Measurements from ENCODE around the gene GNAZ.
"Not testable (repeated sequence)": the region's sequence is repeated elsewhere in the genome, so short reads cannot be mapped to it uniquely, and the experiment has no call there.

Gene GNAZ

GRCh38 chr22:23133922-23134321 lies 63.6 kb downstream of the GNAZ start:
- DNase-seq (ENCODE audit: low read depth), result no peak

DNA sequence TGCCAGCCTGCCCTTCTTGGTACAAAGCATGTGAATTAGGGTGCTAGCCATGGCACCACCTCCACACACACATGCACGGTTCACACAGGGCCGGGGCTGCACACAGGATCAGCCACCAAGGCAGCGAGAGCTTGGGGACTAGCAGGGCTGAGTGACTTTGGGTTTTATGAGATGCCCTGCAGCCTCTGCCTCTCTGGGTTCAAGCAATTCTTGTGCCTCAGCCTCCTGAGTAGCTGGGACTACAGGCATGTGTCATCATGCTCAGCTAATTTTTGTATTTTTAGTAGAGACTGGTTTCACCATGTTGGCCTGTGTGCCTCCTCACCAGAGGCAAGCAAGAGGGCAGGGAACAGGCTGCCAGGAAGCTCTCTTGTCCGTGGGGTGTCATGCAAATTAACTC lies 66.7 kb downstream of the GNAZ start:
- not testable (repeated sequence) for DNase-seq (ENCODE audit: low read depth)

- no peak for DNase-seq (ENCODE audit: low read depth)
These were observed 67.1 kb downstream of the GNAZ start for GRCh38 chr22:23137468-23137867.

DNA sequence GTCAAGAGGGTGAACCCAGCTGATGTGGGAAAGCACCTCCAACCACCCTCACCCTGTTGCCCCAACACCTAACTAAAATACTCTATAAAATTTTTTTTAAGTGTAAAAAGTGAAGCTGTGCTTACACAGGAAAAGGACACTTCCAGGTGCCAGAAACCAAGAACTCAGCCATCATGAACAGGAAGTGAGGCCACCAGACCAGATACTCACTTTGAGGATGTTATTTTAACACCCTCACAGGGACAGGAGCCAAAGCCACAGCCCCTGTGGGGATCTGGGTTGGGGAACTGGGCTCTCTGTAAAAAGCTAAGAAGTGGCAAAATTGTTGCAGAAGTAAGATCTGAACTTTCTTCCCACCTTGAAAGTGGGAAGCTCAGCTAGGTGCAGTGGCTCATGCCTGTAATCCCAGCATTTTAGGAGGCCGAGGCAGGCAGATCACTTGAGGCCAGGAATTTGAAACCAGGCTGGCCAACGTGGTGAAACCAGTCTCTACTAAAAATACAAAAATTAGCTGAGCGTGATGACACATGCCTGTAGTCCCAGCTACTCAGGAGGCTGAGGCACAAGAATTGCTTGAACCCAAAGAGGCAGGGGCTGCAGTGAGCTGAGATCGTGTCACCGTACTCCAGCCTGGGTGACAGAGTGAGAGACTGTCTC lies 67.7 kb downstream of the GNAZ start:
- DNase-seq (ENCODE audit: low read depth), result no peak

GRCh38 chr22:23138584-23139435 lies 68.5 kb downstream of the GNAZ start:
- no peak for DNase-seq (ENCODE audit: low read depth)

- no peak for DNase-seq (ENCODE audit: low read depth)
These were observed 70.1 kb downstream of the GNAZ start for GRCh38 chr22:23140385-23140784.

DNA sequence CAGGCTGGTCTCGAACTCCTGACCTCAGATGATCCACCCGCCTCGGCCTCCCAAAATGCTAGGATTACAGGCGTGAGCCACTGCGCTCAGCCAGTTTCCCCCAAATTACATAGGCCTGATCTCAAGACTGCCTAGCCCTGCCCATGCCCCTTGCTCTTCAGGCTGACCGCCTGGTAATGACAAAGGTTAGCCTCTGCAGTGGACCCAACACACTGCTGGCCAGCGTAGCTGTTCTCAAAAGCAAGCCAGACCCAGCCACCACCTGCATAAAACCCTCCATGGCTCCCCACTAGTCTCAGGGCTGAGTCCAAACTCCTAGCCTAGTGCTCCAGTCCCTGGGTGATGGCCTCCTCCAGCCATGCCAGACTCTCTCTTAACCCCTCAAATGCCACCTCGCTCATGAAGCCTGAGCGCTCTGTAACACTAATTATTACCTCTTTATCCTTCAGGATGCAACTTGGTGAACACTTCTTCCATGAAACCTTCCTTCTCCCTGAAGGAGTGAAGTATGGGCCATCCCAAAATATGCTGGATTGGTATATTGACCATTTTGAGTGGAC lies 72.3 kb downstream of the GNAZ start:
- DNase-seq (ENCODE audit: low read depth), result no peak

DNA sequence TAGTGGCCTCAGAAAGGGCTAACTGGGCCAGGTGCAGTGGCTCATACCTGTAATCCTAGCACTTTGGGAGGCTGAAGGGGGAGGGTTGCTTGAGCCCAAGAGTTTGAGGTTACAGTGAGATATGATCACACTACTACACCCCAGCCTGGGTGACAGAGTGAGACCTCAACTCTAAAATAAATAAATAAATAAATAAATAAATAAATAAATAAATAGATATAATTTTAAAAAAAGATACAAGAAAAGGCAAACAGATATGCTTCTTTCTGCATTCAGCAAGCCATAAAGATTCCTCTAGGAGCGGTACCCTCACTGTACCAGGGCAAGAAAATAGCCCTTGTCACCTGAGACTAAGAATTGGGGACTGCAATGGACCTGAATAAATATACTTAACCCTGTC lies 72.8 kb downstream of the GNAZ start:
- no peak for DNase-seq (ENCODE audit: low read depth)

DNA sequence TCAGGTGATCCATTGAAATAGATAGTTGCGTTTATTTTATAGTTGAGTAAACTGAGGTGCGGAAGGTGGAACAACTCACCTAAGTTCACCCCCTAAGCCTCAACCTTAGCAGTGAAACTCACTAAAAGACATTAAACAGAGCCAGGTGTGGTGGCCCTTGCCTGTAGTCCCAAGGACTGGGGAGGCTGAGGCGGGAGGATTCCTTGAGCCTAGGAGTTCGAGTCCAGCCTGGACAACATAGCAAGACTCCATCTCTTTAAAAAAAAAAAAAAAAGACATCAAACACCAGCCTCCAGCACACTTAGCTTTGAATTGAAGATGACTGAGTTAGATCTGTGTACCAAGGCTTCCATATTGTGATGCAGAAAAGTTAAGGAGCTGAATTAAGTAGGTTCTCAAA lies 74.1 kb downstream of the GNAZ start:
- DNase-seq (ENCODE audit: low read depth), result no peak

- DNase-seq (ENCODE audit: low read depth), result peak; percentile 95
These were observed 74.9 kb downstream of the GNAZ start, which contains the start of gene RAB36 for GRCh38 chr22:23144932-23145877. Gene RAB36 (plus strand): TSS chr22:23145477. CDS start chr22:23146617, 1,140 bp downstream.

DNA sequence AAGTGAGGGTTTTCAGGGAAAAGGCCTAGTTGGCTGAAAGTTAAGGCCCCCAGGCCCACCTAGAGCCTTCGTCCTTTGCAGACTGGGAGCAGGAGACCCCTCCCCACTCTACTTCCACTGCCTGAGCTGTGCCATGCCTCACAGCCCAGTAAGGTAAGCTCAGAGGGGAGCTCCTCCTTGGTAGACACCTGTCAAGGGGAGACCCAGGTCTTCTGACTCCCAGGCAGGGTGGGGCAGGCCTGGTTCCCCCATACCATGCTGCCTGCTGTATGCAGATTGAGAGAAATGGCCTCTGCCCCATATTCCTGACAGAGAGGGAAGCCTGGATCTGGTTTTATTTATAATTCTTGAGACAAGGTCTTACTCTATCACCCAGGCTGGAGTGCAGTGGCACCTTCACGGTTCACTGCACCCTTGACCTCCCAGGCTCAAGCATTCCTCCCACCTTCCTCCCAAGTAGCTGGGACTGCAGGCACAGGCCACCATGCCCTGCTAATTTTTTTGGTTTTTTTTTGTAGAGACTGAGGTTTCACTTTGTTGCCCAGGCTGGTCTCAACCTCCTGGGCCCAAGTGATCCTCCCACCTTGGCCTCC lies 75.7 kb downstream of the GNAZ start:
- DNase-seq (ENCODE audit: low read depth), result no peak

DNA sequence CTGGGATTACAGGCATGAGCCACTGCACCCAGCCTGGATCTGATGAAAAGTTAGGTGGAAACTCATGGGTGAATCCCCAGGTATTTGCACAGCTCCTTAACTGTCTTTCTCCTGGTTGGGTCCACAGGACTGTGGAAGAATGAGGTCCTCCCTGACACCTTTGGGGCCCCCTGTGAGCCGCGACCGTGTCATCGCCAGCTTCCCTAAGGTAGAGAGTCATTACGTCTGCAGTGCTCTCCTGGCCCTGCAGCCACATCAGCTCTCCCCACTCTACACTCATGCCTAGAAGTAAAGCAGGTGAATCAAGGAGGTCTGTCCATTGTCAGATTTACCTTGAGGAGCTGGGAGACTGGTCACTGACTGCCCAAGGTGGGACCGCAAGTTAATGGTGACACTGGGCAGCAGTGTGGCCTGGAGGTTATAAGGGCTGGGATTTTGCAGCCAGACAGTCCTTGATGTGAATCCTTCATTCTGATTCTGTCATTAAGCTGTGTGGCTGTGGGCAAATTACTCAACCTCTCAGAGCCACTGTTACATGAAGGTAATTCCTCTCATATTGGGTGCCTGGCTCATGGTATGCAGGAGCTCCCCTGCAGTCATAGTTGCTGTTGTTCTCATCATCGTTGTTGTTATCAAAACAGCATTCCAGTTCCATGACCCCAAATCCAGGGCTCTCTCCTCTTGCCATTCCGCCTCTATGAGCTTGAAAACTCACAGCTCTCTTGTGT lies 76.3 kb downstream of the GNAZ start:
- no peak for DNase-seq (ENCODE audit: low read depth)

GRCh38 chr22:23147617-23148387 lies 77.5 kb downstream of the GNAZ start:
- no peak for DNase-seq (ENCODE audit: low read depth)

- DNase-seq (ENCODE audit: low read depth), result no peak
These were observed 79.5 kb downstream of the GNAZ start for GRCh38 chr22:23149743-23150238.

DNA sequence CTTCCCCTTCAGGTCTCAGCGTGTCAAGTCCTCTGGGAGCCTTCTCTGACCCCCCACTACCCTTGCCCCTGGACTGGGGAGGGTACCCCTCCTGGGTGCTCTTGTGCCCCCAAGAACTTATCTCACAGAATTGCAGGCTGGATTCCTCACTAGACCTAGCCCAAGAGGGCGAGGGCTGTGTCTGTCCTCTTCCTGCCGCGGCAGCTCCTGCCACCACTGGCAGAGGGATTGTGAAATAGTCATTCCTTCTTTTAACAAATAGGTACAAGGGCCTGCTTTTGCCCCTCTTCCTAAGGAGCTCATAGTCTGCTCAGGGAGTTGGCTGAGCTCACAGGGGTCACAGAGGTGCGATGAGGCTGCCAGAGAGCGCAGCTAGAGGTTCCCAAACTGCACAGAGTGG lies 80.4 kb downstream of the GNAZ start:
- DNase-seq (ENCODE audit: low read depth), result no peak

- no peak for DNase-seq (ENCODE audit: low read depth)
These were observed 81.5 kb downstream of the GNAZ start for GRCh38 chr22:23151827-23152226.

GRCh38 chr22:23152238-23153114 lies 82.2 kb downstream of the GNAZ start:
- no peak for DNase-seq (ENCODE audit: low read depth)

GRCh38 chr22:23153994-23154393 lies 83.7 kb downstream of the GNAZ start:
- no peak for DNase-seq (ENCODE audit: low read depth)

DNA sequence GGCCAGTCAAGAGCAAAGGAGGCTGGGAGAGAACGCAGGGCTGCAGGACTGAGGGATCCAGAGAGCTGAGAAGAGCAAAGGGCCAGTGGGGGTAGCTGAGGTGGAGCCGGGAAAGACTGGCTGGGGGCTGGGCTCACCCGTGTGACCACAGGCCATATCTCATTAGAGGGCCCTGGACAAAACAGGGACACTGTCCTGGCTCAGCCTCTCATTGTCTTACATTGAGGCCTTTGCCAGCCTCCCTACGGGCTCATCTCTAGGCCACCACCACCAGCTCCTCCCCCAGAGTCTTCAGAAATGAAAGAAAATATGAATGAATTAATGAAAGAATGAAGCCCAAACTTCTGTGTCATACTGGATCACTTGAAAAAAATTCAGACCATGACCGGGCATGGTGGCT lies 84.1 kb downstream of the GNAZ start:
- DNase-seq (ENCODE audit: low read depth), result no peak
